Activated CD8-positive, alpha-beta memory T cell treated with anti-CD3 and anti-CD28 coated beads for 36 hours (primary cell): Measurements from ENCODE around the gene SIAE. TPM values are rescaled to one million over a fixed set of nuclear protein-coding genes. Genes with fewer than 3 reads are reported as not detected.

ENCODE experiments used
- CTCF ChIA-PET: fragments of 350-600 bp; sonication (Branson Sonifier 250); formaldehyde crosslinking; loops from one replicate; lab custom pipeline; 2021; ENCODE audit warnings: antibody characterized with exemption; lab: Charles Lee
- POLR2A ChIA-PET: fragments of 350-600 bp; sonication (Branson Sonifier 250); formaldehyde crosslinking; loops from one replicate; lab custom pipeline; 2021; ENCODE audit warnings: antibody characterized with exemption; lab: Charles Lee
- total RNA-seq, 2 experiments: library from RNA; stranded (reverse); gene quantifications; one replicate each; pipeline ENCODE4 v1.2.3, GENCODE V29; 2021

Gene SIAE
- total RNA-seq, 2 experiments from 2014 or later: 4.8 to 5.4 TPM

DNA sequence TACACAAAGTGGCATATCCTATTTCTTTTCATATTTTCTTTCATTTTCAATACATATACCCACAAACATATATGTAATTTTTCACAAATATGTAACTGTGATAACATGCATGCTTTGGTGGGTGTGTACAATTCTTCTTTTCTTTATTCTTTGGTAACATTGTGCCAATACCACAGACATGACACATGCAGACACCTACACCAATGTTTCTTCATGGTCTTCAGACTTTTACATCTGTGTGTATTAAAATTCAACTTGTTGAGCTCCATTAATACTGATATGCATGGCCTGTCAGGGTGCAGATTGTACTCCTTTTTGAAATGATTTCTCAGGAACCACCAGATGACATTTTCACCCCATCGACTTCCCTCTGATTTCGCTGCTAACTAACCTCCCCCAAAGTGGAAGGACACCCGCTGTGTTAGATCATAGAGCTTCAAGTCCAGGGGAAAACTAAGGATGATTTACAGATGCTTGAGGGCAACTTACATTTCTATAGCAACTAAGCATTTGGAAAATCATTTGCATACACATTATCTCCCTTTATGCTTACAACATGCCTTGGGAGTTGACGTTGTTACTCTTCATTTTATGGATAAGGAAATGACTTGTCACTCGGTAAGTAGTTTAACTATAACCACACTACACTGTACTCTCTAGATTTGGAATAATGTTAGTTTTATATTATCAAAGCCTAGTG is 72.8 kb downstream of the SIAE start:
- ChIA-PET POLR2A (no interaction called here), CTCF (interaction anchor here (0.5 kb wide), 1 partner anchor 163 kb away, joined by 3 read pairs; no protein-coding TSS in a partner anchor)

DNA sequence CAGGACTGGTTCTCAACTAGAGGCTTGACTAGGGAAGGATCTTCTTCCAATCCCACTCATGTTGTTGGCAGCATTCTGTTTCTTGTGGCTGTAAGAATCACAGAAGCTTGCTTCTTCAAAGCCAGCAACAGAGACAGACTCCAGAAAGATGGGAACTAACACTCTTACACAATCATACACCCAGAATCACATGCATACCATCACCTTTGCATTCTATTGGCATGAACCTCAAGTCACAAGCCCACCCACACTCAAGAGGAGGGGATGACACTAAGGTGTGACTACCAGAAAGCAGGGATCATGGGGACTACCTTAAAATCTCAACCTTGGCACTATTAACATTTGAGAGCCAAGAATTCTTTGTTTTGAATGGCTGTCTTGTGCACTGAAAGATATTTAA is 75.9 kb downstream of the SIAE start:
- CTCF ChIA-PET: no interaction called here
- POLR2A ChIA-PET: no interaction called here

DNA sequence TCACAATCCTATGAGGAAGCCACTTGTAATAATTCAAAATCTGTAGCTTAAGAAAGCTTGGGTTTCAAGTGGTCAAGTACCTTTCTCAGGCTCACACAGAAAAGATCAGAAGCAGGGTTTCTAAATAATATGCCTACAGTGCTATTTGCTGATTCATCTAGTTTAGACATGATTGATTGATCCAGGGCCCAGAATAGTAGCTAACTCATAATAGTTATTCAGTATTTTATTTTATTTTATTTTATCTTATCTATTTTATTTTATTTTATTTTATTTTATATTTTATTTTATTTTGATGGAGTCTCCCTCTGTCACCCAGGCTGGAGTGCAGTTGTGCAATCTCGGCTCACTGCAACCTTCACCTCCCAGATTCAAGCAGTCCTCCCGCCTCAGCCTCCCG is 78.2 kb downstream of the SIAE start:
- CTCF ChIA-PET: no interaction called here
- POLR2A ChIA-PET: no interaction called here

DNA sequence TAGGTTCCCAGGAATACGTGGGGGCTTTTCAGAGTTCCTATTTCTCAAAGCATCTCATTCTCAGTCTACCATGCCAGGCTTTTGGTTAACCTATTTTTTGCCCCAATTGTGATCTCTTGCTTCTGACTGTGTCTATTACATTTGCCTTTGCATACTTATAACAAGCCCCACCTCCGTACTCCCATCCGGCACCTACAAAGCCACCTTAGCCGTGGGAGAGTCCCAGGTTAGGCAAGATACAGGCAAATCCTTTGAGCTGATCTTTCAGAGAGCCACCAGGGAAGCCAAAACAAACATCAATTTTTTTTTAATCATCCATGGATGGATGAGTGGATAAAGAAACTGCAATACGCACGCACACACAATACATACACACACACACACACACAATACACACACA is 80.9 kb downstream of the SIAE start:
- ChIA-PET CTCF (no interaction called here), POLR2A (no interaction called here)

DNA sequence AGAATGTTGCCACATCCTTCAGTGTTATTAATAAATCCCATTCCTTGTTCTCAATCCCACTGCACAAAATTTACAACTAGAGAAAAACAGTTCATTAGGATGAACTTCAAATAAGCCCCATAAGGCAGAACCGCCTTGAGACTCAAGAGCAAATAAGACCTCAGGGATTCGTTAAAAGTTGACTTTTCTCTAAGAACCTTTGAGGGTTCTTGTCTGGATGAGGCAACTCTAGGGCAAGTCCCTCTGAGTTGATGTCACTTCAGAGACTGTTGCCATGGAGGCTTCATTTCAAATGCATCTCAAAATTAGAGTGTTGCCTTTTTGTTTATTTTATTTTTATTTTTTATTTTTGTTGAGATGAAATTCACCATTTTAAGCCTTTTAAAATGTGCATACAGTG is 82.1 kb downstream of the SIAE start:
- ChIA-PET CTCF (no interaction called here), POLR2A (no interaction called here)

DNA sequence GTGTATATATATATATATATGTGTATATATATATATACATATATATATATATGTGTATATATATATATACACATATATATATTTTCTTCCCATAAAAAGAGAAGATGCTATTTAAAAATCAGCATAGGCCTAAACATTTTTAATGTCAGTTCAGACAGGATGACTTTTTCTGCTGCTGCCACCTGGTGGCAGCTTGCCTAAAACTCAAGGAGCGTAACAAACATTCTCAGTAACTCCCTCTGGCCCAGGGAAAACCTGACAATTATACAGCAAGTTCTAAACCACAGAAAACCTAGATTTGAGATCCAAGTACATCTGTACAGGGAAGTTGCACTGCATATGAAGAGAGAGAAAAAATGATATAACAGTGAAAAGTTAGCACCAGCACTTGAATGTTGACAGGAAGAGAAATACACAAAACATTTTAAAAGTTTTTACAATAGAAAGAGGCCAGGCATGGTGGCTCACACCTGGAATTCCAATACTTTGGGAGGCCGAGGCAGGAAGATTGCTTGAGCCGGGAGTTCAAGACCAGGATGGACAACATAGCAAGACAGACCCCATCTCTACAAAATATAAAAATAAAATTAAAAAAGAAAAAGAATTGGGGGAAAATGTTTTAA is 87.2 kb downstream of the SIAE start:
- CTCF ChIA-PET: no interaction called here
- POLR2A ChIA-PET: no interaction called here

DNA sequence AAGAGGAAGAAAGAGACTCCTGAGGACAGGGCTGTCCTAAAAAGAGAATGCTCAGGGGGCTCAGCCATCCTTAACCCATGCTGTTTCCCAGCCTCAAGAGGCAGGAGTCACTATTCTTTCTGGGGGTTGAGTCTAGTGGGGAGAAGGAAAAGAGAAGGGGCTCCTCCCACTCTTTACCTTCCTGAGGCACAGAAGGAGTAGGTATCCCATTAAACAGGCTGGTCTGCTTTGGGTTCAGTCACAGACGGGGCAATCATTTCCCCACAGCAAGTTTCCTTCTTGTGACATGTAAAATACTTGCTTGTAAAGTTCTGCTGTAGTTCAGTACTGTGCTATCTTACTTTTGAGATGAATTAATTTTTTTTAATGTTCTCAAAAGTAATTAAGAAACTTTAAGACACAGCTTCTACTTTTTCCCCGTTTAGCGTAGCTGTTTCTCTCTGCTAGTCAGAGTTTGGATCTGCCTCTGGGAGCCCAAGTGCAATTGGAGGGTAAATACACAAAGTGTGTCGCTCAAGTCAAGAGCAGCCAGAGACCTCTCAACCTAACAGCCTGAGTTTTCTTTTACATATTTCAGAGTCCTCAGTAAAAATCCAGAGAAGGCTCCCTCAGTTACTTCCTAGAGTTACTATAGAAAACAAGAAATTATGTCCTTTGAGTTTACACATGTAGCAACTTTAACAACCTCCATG is 88.7 kb downstream of the SIAE start:
- POLR2A ChIA-PET: no interaction called here
- CTCF ChIA-PET: interaction anchor here (1.2 kb wide), 1 partner anchor 169 kb away, joined by 5 read pairs; no protein-coding TSS in a partner anchor

DNA sequence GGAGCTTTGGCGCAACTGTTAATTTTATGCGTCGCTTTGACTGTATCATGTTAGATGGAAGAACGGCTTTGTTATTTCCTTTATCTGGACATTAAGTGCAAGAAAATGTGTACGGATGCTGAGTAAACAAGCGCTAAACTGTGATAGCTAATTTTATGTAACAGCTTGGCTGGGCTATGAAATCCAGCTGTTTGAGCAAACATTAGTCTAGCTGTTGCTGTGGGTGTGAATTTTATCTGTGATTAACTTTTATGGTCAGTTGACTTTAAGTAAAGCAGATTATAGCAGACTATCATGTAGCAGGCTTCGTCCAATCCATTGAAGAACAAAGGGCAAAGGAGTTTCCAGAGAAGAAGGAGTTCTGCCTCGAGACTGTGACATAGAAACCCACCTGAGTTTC is 89.8 kb downstream of the SIAE start:
- POLR2A ChIA-PET: no interaction called here
- CTCF ChIA-PET: interaction anchor here (0.7 kb wide), 1 partner anchor 512 kb away, joined by 3 read pairs; no protein-coding TSS in a partner anchor

Other genes starting within 250 kb of the SIAE start
- gene OR8B4, start 248.9 kb downstream of the SIAE start, total RNA-seq: not detected
- gene OR8B8, start 228.0 kb downstream of the SIAE start, total RNA-seq: not detected
- not detected for gene OR8B12, start 130.1 kb downstream of the SIAE start, total RNA-seq
- gene OR8A1, start 103.7 kb downstream of the SIAE start, total RNA-seq: not detected
- not detected for gene PANX3, start 62.3 kb downstream of the SIAE start, total RNA-seq
- 10 to 100 TPM; 40.6 to 40.7 TPM for gene TBRG1, start 50.9 kb downstream of the SIAE start, total RNA-seq
- 1 to 10 TPM; 3.8 to 4.3 TPM for gene SPA17, start 165 bp upstream of the SIAE start, total RNA-seq
- gene NRGN, start 66.2 kb upstream of the SIAE start, total RNA-seq: 1 to 10 TPM; 6.4 to 6.7 TPM
- under 1 TPM in 1 of 2 experiments, not detected in 1; 0.25 TPM for gene VSIG2, start 78.5 kb upstream of the SIAE start, total RNA-seq
- under 1 TPM; 0.94 to 0.95 TPM for gene ESAM, start 88.6 kb upstream of the SIAE start, total RNA-seq
- 10 to 100 TPM in 1 of 2 experiments, 1 to 10 TPM in 1; 9.3 to 12.0 TPM for gene MSANTD2, start 126.7 kb upstream of the SIAE start, total RNA-seq
- gene ROBO3, start 191.7 kb upstream of the SIAE start, total RNA-seq: 10 to 100 TPM; 10.3 to 11.8 TPM
- not detected for gene ROBO4, start 224.1 kb upstream of the SIAE start, total RNA-seq
- gene HEPN1, start 245.5 kb upstream of the SIAE start, total RNA-seq: not detected